HCT116 (cell line): ENCODE measurements around the gene AP2S1. TPM values are rescaled to one million over a fixed set of nuclear protein-coding genes. Genes with fewer than 3 reads are reported as not detected.

Experiments used
- ATAC-seq: fragments of 200-7000 bp; cut with Tn5 transposase; 2 replicates; pipeline ENCODE4 v1.9.1; 2020; ENCODE audit warnings: mild to moderate bottlenecking, moderate library complexity
- BruUV-seq: library from RNA; stranded (reverse); fragments of 400-500 nt; replicated peaks from 2 replicates; lab custom pipeline; 2021; lab: Mats Ljungman, UMichigan
- CTCF ChIA-PET: fragments of 300-600 bp; sonication (Branson Sonifier 250); formaldehyde crosslinking; loops from one replicate; lab custom pipeline; 2021; ENCODE audit warnings: antibody characterized with exemption; lab: Charles Lee
- POLR2A ChIA-PET: fragments of 300-600, 350-600 bp; sonication (Branson Sonifier 250); formaldehyde crosslinking; loops from one replicate; lab custom pipeline; 2021; ENCODE audit warnings: antibody characterized with exemption; lab: Charles Lee
- RAD21 ChIA-PET, 2 experiments: fragments of 300-600 bp; sonication (Branson Sonifier 250); formaldehyde crosslinking; loops; one replicate each; lab custom pipeline; 2023; ENCODE audit warnings: low total read pairs in 2 of 2; ENCODE audit not compliant: uncharacterized antibody in 2 of 2, unreplicated experiment in 2 of 2, low non-redundant PET in 1 of 2; lab: Charles Lee
- DNase-seq: peaks from one replicate; pipeline ENCODE4 v3.0.0-alpha.2; 2010; ENCODE audit warnings: low read depth, low spot score
- H2AFZ ChIP-seq: fragments of 200-600 bp; shearing (Covaris generic), sonication (generic); 2 replicates; pipeline ENCODE4 v1.6.1; 2017; ENCODE audit warnings: low read depth, mixed run types, mixed read lengths, antibody characterized with exemption, low read length; ENCODE audit not compliant: poor library complexity, severe bottlenecking
- H3K27ac ChIP-seq: 2 replicates; pipeline ENCODE4 v1.5.1; 2012; ENCODE audit warnings: low read depth, low read length
- H3K27me3 ChIP-seq: fragments of 200-600 bp; sonication (generic); 2 replicates; pipeline ENCODE4 v1.6.1; 2016; ENCODE audit warnings: mixed run types, low read length, mixed read lengths; ENCODE audit not compliant: insufficient read depth
- H3K36me3 ChIP-seq, 2 experiments: fragments of 200-500 bp in 1 of 2; fragments of 200-600 bp in 1 of 2; sonication (Bioruptor generic) in 1 of 2; sonication (generic) in 1 of 2; 2 replicates each; pipeline versions ENCODE4 v1.5.1 to v1.6.1; 2014 to 2016; ENCODE audit warnings: low read length in 2 of 2, inconsistent platforms in 1 of 2, mixed read lengths in 1 of 2, mixed run types in 1 of 2; ENCODE audit not compliant: insufficient read depth in 2 of 2, control insufficient read depth in 1 of 2
- H3K4me1 ChIP-seq, 2 experiments: fragments of 200-600 bp in 1 of 2; sonication (generic) in 1 of 2; 2 replicates each; pipeline versions ENCODE4 v1.5.1 to v1.6.1; 2012 to 2017; ENCODE audit warnings: low read length in 2 of 2, inconsistent platforms in 1 of 2, mild to moderate bottlenecking in 1 of 2, mixed read lengths in 1 of 2, mixed run types in 1 of 2, moderate library complexity in 1 of 2; ENCODE audit not compliant: insufficient read depth in 2 of 2, control insufficient read depth in 1 of 2
- H3K4me2 ChIP-seq: fragments of 200-600 bp; sonication (generic); 2 replicates; pipeline ENCODE4 v1.6.1; 2017; ENCODE audit warnings: mixed run types, low read length, mixed read lengths
- H3K4me3 ChIP-seq, 2 experiments: fragments of 200-600 bp in 1 of 2; sonication (generic) in 1 of 2; replicated peaks in 1 of 2; 2 replicates each; pipeline ENCODE4 v1.5.1; 2011 to 2016; ENCODE audit warnings: low read length in 2 of 2, control low read depth in 1 of 2, low read depth in 1 of 2, mild to moderate bottlenecking in 1 of 2, mixed read lengths in 1 of 2, mixed run types in 1 of 2
- H3K79me2 ChIP-seq: fragments of 200-600 bp; sonication (generic); 2 replicates; pipeline ENCODE4 v1.6.1; 2017; ENCODE audit warnings: mild to moderate bottlenecking, mixed run types, low read length, moderate library complexity, mixed read lengths; ENCODE audit not compliant: insufficient read depth
- H3K9ac ChIP-seq: fragments of 200-600 bp; sonication (generic); 2 replicates; pipeline ENCODE4 v1.6.1; 2016; ENCODE audit warnings: low read length, mixed read lengths
- H3K9me2 ChIP-seq: fragments of 200-600 bp; sonication (generic), shearing (Covaris generic); 2 replicates; pipeline ENCODE4 v1.6.1; 2017; ENCODE audit warnings: mixed run types, mild to moderate bottlenecking, moderate library complexity; ENCODE audit not compliant: insufficient read depth
- H3K9me3 ChIP-seq, 2 experiments: fragments of 200-500 bp in 1 of 2; fragments of 200-600 bp in 1 of 2; sonication (Bioruptor generic) in 1 of 2; sonication (generic) in 1 of 2; 2 replicates each; pipeline ENCODE4 v1.6.1; 2014 to 2017; ENCODE audit warnings: low read length in 2 of 2, mixed read lengths in 2 of 2, inconsistent platforms in 1 of 2, low read depth in 1 of 2, mild to moderate bottlenecking in 1 of 2, mixed run types in 1 of 2, moderate library complexity in 1 of 2; ENCODE audit not compliant: control insufficient read depth in 1 of 2, insufficient read depth in 1 of 2
- H4K20me1 ChIP-seq: fragments of 200-600 bp; sonication (generic), shearing (Covaris generic); 2 replicates; pipeline ENCODE4 v1.6.1; 2017; ENCODE audit warnings: mixed run types, mild to moderate bottlenecking, moderate library complexity; ENCODE audit not compliant: insufficient read depth
- CEBPB ChIP-seq: IDR thresholded peaks from 2 replicates; pipeline ENCODE4 v1.6.1; 2012; ENCODE audit warnings: low read depth
- CTCF ChIP-seq, 3 experiments: fragments of 200-600 bp in 1 of 3; sonication (generic) in 1 of 3; IDR thresholded peaks in 2 of 3; conservative IDR thresholded peaks in 1 of 3; 2 replicates each; pipeline ENCODE4 v1.5.1; 2012 to 2017; ENCODE audit warnings: low read depth in 2 of 3, low read length in 2 of 3, antibody characterized with exemption in 1 of 3, borderline replicate concordance in 1 of 3, control low read depth in 1 of 3, mild to moderate bottlenecking in 1 of 3, mixed read lengths in 1 of 3, mixed run types in 1 of 3, moderate library complexity in 1 of 3; ENCODE audit not compliant: insufficient read depth in 1 of 3
- ELF1 ChIP-seq: IDR thresholded peaks from 2 replicates; pipeline ENCODE4 v1.6.1; 2012; ENCODE audit warnings: low read depth, borderline replicate concordance
- EZH2 ChIP-seq: fragments of 200-600 bp; sonication (generic); IDR thresholded peaks from 2 replicates; pipeline ENCODE4 v1.6.1; 2017; ENCODE audit warnings: antibody characterized with exemption, mixed run types
- EZH2phosphoT487 ChIP-seq: fragments of 200-600 bp; IDR thresholded peaks from 2 replicates; pipeline ENCODE4 v1.6.1; 2018; ENCODE audit warnings: antibody characterized with exemption, borderline replicate concordance
- FOSL1 ChIP-seq: IDR thresholded peaks from 2 replicates; pipeline ENCODE4 v1.6.1; 2012; ENCODE audit warnings: low read depth
- JUND ChIP-seq: IDR thresholded peaks from 2 replicates; pipeline ENCODE4 v1.6.1; 2012
- MAX ChIP-seq: IDR thresholded peaks from 2 replicates; pipeline ENCODE4 v1.6.1; 2012
- RAD21 ChIP-seq: IDR thresholded peaks from 2 replicates; pipeline ENCODE4 v1.6.1; 2012; ENCODE audit warnings: low read depth, mild to moderate bottlenecking
- REST ChIP-seq: IDR thresholded peaks from 2 replicates; pipeline ENCODE4 v1.6.1; 2012; ENCODE audit warnings: low read depth
- intact Hi-C: fragments of 100-400 bp; cut with micrococcal nuclease; formaldehyde crosslinking; loops from 2 replicates; pipeline ENCODE4 v1.10.0; 2022
- total RNA-seq: library from RNA; stranded (reverse); gene quantifications from one replicate; pipeline ENCODE4 v1.2.1, GENCODE V29; 2021; ENCODE audit not compliant: unreplicated experiment

The AP2S1 gene
- total RNA-seq, 1 experiment from 2014 or later, result 296 TPM

- no peak for TF ChIP-seq REST
- no peak for TF ChIP-seq EZH2phosphoT487
- TF ChIP-seq FOSL1, result no peak
- no peak for TF ChIP-seq JUND
- no peak for TF ChIP-seq CEBPB
- TF ChIP-seq RAD21, result no peak
Observed at GRCh38 chr19:46845959-46846459, 4.6 kb downstream of the AP2S1 start (continued).

GRCh38 chr19:46844067-46844489, 6.6 kb downstream of the AP2S1 start:
- POLR2A ChIA-PET, result no interaction called here
- Histone ChIP-seq H2AFZ (no peak overlapping the region), H3K9ac (no peak overlapping the region), H3K79me2 (peaks cover 70% of the 10 kb centered on the region), H4K20me1 (no peaks in the 10 kb centered on the region), H3K4me2 (no peak overlapping the region), H3K9me2 (no peaks in the 10 kb centered on the region), H3K27ac (no peak overlapping the region; the same call in 1 of the 2 replicates), H3K4me1 (peaks cover 21 to 35% of the 10 kb centered on the region in 2 experiments), H3K4me3 (no peak overlapping the region), H3K9me3 (no peaks in the 10 kb centered on the region), H3K36me3 (peaks cover 31 to 37% of the 10 kb centered on the region in 2 experiments), H3K27me3 (no peaks in the 10 kb centered on the region)
- DNase-seq, result no peak
- RAD21 ChIA-PET, result no interaction called here
- CTCF ChIA-PET, result no interaction called here
- intact Hi-C loops, result loop anchor here (5.0 kb wide), 1 partner anchor 148 kb away; no protein-coding TSS in a partner anchor
- TF ChIP-seq CTCF (IDR thresholded peaks at IDR 0.05 in 2 of 3, conservative IDR thresholded peaks at IDR 0.05 in 1 of 3; ENCODE audit: borderline replicate concordance in 1 of 3, insufficient read depth in 1 of 3, low read depth in 2 of 3, low read length in 2 of 3) (no peak), MAX (no peak), EZH2 (no peak), ELF1 (no peak)
- ATAC-seq, result no peak
- no TSS peak for BruUV-seq
